Measurements from ENCODE around the gene MAPRE3. TPM values are rescaled to one million over a fixed set of nuclear protein-coding genes. Genes with fewer than 3 reads are reported as not detected.
A peak's percentile ranks its signal among the peaks of the same experiment; 100 is the strongest.

The MAPRE3 gene
- total RNA-seq, 2 experiments from 2014 or later = 3.4 to 4.5 TPM

- ChIA-PET CTCF (no interaction called here), POLR2A (no interaction called here)
- no peak for TF ChIP-seq CTCF (IDR thresholded peaks at IDR 0.05)
- H3K4me1 ChIP-seq (ENCODE audit: insufficient read depth, low read length) = no peaks in the 10 kb centered on the region
- Mint-ChIP-seq H3K9me3 (no peaks in the 10 kb centered on the region), H3K36me3 (ENCODE audit: low read depth) (peaks cover 55% of the 10 kb centered on the region), H3K27me3 (no peaks in the 10 kb centered on the region), H3K27ac (peak overlapping the region; percentile 37), H3K4me3 (no peak overlapping the region), H3K4me1 (ENCODE audit: low read depth) (peaks cover 8% of the 10 kb centered on the region)
- H3K4me3 ChIP-seq (ENCODE audit: low read length) = no peak overlapping the region
- no peak overlapping the region for H3K27ac ChIP-seq (ENCODE audit: low read depth in 1 of 2, low read length in 2 of 2)
- H3K27me3 ChIP-seq (ENCODE audit: control insufficient read depth in 1 of 2, insufficient read depth in 2 of 2, low read length in 2 of 2) = no peaks in the 10 kb centered on the region
- no peaks in the 10 kb centered on the region for H3K9me3 ChIP-seq (ENCODE audit: control insufficient read depth in 1 of 2, insufficient read depth in 1 of 2, low read length in 2 of 2)
- ATAC-seq (ENCODE audit: poor library complexity) (no peak), DNase-seq (no peak)
- H3K36me3 ChIP-seq (ENCODE audit: insufficient read depth, low read length) = peaks cover 49% of the 10 kb centered on the region
- intact Hi-C loops (cut with DNase I, micrococcal nuclease) = no loop called here
These were observed 71.3 kb downstream of the MAPRE3 start for GRCh38 chr2:27041752-27042151.

GRCh38 chr2:27042159-27042661 is 71.8 kb downstream of the MAPRE3 start:
- no peak overlapping the region for H3K4me3 ChIP-seq (ENCODE audit: low read length)
- Mint-ChIP-seq H3K36me3 (ENCODE audit: low read depth) (peaks cover 50% of the 10 kb centered on the region), H3K27ac (peak overlapping the region; percentile 34), H3K27me3 (no peaks in the 10 kb centered on the region), H3K4me1 (ENCODE audit: low read depth) (peaks cover 5% of the 10 kb centered on the region), H3K4me3 (no peak overlapping the region), H3K9me3 (no peaks in the 10 kb centered on the region)
- no peak for ATAC-seq (ENCODE audit: poor library complexity)
- H3K27me3 ChIP-seq (ENCODE audit: control insufficient read depth in 1 of 2, insufficient read depth in 2 of 2, low read length in 2 of 2) = no peaks in the 10 kb centered on the region
- CTCF ChIA-PET = no interaction called here
- no peaks in the 10 kb centered on the region for H3K4me1 ChIP-seq (ENCODE audit: insufficient read depth, low read length)
- no peak for DNase-seq
- TF ChIP-seq CTCF (IDR thresholded peaks at IDR 0.05) = no peak
- H3K9me3 ChIP-seq (ENCODE audit: control insufficient read depth in 1 of 2, insufficient read depth in 1 of 2, low read length in 2 of 2) = no peaks in the 10 kb centered on the region
- intact Hi-C loops (cut with DNase I, micrococcal nuclease) = no loop called here
- POLR2A ChIA-PET = no interaction called here
- H3K36me3 ChIP-seq (ENCODE audit: insufficient read depth, low read length) = peaks cover 45% of the 10 kb centered on the region
- H3K27ac ChIP-seq (ENCODE audit: low read depth in 1 of 2, low read length in 2 of 2) = no peak overlapping the region

- peak overlapping the region; percentile 34 for H3K27ac Mint-ChIP-seq
- ChIA-PET CTCF (no interaction called here), POLR2A (no interaction called here)
- Histone ChIP-seq H3K27ac (ENCODE audit: low read depth in 1 of 2, low read length in 2 of 2) (no peak overlapping the region), H3K9me3 (ENCODE audit: control insufficient read depth in 1 of 2, insufficient read depth in 1 of 2, low read length in 2 of 2) (no peaks in the 10 kb centered on the region), H3K27me3 (ENCODE audit: control insufficient read depth in 1 of 2, insufficient read depth in 2 of 2, low read length in 2 of 2) (no peaks in the 10 kb centered on the region), H3K4me3 (ENCODE audit: low read length) (no peak overlapping the region), H3K36me3 (ENCODE audit: insufficient read depth, low read length) (peaks cover 36% of the 10 kb centered on the region), H3K4me1 (ENCODE audit: insufficient read depth, low read length) (no peaks in the 10 kb centered on the region)
- peaks cover 4% of the 10 kb centered on the region for H3K4me1 Mint-ChIP-seq (ENCODE audit: low read depth)
- H3K36me3 Mint-ChIP-seq (ENCODE audit: low read depth) = peaks cover 41% of the 10 kb centered on the region
- ATAC-seq (ENCODE audit: poor library complexity) = no peak
- no peaks in the 10 kb centered on the region for H3K27me3 Mint-ChIP-seq
- DNase-seq = no peak
- TF ChIP-seq CTCF (IDR thresholded peaks at IDR 0.05) = no peak
- no peak overlapping the region for H3K4me3 Mint-ChIP-seq
- no peaks in the 10 kb centered on the region for H3K9me3 Mint-ChIP-seq
- intact Hi-C loops (cut with DNase I, micrococcal nuclease) = no loop called here
These were observed 72.7 kb downstream of the MAPRE3 start for GRCh38 chr2:27042985-27043634.
